Suprapubic skin (tissue), 4 donors: ENCODE results near the gene RBL2. TPM values are rescaled to one million over a fixed set of nuclear protein-coding genes. Genes with fewer than 3 reads are reported as not detected.
"Not testable (repeated sequence)": the region's sequence is repeated elsewhere in the genome, so short reads cannot be mapped to it uniquely, and the experiment has no call there.

Experiments
- DNase-seq, 2 donors: peaks; one replicate each; pipeline ENCODE4 v3.0.0-alpha.2; 2019; ENCODE audit warnings: low spot score in 2 of 2
- H3K27ac ChIP-seq: fragments of 200-600 bp; sonication (generic); one replicate; pipeline ENCODE4 v1.5.1; 2019
- H3K27me3 ChIP-seq: fragments of 200-600 bp; sonication (generic); one replicate; pipeline ENCODE4 v1.5.1; 2019
- H3K36me3 ChIP-seq: fragments of 200-600 bp; sonication (generic); one replicate; pipeline ENCODE4 v1.5.1; 2019
- H3K4me1 ChIP-seq: fragments of 200-600 bp; sonication (generic); one replicate; pipeline ENCODE4 v1.5.1; 2019
- H3K4me3 ChIP-seq: fragments of 200-600 bp; sonication (generic); one replicate; pipeline ENCODE4 v1.5.1; 2019; ENCODE audit warnings: mild to moderate bottlenecking
- H3K9me3 ChIP-seq: fragments of 200-600 bp; sonication (generic); one replicate; pipeline ENCODE4 v1.5.1; 2019
- EP300 ChIP-seq: sonication (generic); formaldehyde crosslinking; IDR thresholded peaks from one replicate; pipeline ENCODE4 v1.6.1; 2017; ENCODE audit warnings: antibody characterized with exemption
- POLR2A ChIP-seq, 2 donors: fragments of 450-650 bp; IDR thresholded peaks; one replicate each; pipeline ENCODE4 v1.6.1; 2017; ENCODE audit warnings: antibody characterized with exemption in 2 of 2, mild to moderate bottlenecking in 2 of 2, moderate library complexity in 2 of 2
- POLR2AphosphoS5 ChIP-seq, 3 donors: sonication (generic); formaldehyde crosslinking; IDR thresholded peaks; one replicate each; pipeline ENCODE4 v1.6.1; 2017; ENCODE audit warnings: antibody characterized with exemption in 3 of 3
- WGBS: methylation state at CpG from one replicate; pipeline ENCODE4 v1.1.5; 2018; 5-methylcytosine and 5-hydroxymethylcytosine counted together
- total RNA-seq, 4 donors: library from RNA; depleted of rRNA; stranded (reverse); fragments of >200 nt; gene quantifications; one replicate each; pipeline ENCODE4 v1.1.0, GENCODE V29; 2016
- TF ChIP-seq, protein P1 (sequence below), 2 donors: fragments of 200-600 bp in 1 of 2; fragments of 450-650 bp in 1 of 2; sonication (generic) in 1 of 2; IDR thresholded peaks; one replicate each; pipeline ENCODE4 v1.5.1; 2016 to 2019; ENCODE audit warnings: antibody characterized with exemption in 2 of 2, mild to moderate bottlenecking in 1 of 2, moderate library complexity in 1 of 2

The RBL2 gene
- total RNA-seq, 4 donors from 2014 or later: 66.4 to 155 (median 71.9) TPM

DNA sequence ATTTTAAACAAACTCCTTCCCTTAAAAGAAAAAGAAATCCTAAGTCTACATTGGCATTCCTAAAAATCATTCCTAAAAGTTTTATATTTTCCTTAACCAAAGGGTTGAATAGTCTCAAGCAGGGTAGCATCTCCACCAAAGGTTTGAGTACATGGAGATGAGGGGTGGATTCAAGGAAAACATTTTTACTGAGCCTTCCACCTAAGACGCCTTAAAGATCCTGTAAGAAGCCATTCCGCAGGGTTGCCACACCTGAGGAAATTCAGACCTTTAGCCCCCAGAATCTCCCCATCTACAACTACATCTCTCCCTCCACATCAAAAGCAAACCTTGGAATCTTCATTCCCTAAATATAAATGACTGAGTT lies 76.4 kb downstream of the RBL2 start:
- no peak overlapping the region for H3K27ac ChIP-seq
- WGBS: 62% methylated on average over 2 of the region's 2 CpGs
- H3K36me3 ChIP-seq: no peaks in the 10 kb centered on the region
- no peak for DNase-seq
- no peak overlapping the region for H3K4me3 ChIP-seq
- H3K9me3 ChIP-seq: no peaks in the 10 kb centered on the region
- H3K27me3 ChIP-seq: no peaks in the 10 kb centered on the region
- no peak for TF ChIP-seq POLR2AphosphoS5 (IDR thresholded peaks at IDR 0.05)
- TF ChIP-seq, protein P1, sequence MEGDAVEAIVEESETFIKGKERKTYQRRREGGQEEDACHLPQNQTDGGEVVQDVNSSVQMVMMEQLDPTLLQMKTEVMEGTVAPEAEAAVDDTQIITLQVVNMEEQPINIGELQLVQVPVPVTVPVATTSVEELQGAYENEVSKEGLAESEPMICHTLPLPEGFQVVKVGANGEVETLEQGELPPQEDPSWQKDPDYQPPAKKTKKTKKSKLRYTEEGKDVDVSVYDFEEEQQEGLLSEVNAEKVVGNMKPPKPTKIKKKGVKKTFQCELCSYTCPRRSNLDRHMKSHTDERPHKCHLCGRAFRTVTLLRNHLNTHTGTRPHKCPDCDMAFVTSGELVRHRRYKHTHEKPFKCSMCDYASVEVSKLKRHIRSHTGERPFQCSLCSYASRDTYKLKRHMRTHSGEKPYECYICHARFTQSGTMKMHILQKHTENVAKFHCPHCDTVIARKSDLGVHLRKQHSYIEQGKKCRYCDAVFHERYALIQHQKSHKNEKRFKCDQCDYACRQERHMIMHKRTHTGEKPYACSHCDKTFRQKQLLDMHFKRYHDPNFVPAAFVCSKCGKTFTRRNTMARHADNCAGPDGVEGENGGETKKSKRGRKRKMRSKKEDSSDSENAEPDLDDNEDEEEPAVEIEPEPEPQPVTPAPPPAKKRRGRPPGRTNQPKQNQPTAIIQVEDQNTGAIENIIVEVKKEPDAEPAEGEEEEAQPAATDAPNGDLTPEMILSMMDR (IDR thresholded peaks at IDR 0.05): no peak
- no peak for TF ChIP-seq POLR2A (IDR thresholded peaks at IDR 0.05)
- no peak for TF ChIP-seq EP300
- peaks cover 12% of the 10 kb centered on the region for H3K4me1 ChIP-seq

- no peaks in the 10 kb centered on the region for H3K9me3 ChIP-seq
- DNase-seq: peak; percentile 41 to 71
- WGBS: 84% methylated on average over 6 of the region's 6 CpGs
- no peaks in the 10 kb centered on the region for H3K27me3 ChIP-seq
- peaks cover 13% of the 10 kb centered on the region for H3K4me1 ChIP-seq
- H3K4me3 ChIP-seq: no peak overlapping the region
- no peak overlapping the region for H3K27ac ChIP-seq
- H3K36me3 ChIP-seq: no peaks in the 10 kb centered on the region
- TF ChIP-seq EP300 (no peak), POLR2A (IDR thresholded peaks at IDR 0.05) (no peak), POLR2AphosphoS5 (IDR thresholded peaks at IDR 0.05) (no peak)
- TF ChIP-seq, protein P1 (IDR thresholded peaks at IDR 0.05): no peak
These were observed 76.8 kb downstream of the RBL2 start for GRCh38 chr16:53511084-53511402.

DNA sequence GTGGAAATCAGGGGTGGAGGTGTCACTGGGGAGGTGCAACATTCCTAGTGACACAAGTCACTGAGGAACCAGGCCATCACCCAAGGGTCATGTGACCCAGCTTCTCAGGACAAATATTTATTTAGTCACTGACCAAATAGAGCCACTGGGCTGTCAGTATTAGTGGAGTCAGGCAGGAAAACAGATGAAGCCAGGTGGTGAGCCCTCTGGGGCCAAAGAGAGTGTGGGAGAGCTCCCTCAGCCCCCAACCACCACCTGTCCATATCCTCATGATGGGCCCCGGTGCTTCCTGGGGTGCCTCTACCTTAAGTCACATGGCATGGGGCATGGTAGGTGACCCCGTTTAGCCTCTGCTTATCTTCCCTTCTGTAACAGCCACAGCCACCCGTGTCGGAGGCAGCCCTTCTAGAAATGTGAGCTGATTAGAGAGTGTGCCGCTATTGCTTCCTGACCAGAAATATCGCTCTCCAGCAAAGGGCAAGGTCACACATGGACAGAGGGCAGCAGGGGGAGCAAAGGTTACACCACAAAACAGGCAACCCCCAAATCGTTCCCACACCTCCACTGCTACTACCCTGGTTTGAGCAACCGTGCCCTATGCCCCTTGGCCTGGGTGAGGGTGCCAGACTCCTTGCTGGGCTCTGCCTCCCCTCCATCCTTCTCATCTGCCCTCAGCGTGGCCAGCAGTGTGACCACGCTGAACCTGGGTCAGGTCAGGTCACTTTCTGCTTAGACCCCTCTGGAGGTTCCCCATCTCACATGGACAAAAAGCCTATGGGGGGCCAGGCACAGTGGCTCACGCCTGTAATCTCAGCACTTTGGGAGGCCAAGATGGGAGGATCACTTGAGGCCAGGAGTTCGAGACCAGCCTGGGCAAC lies 77.4 kb downstream of the RBL2 start:
- H3K4me3 ChIP-seq: no peak overlapping the region
- no peaks in the 10 kb centered on the region for H3K36me3 ChIP-seq
- H3K9me3 ChIP-seq: no peaks in the 10 kb centered on the region
- H3K27ac ChIP-seq: no peak overlapping the region
- no peak for TF ChIP-seq EP300
- no peak for TF ChIP-seq POLR2A (IDR thresholded peaks at IDR 0.05)
- TF ChIP-seq, protein P1 (IDR thresholded peaks at IDR 0.05): no peak
- TF ChIP-seq POLR2AphosphoS5 (IDR thresholded peaks at IDR 0.05): no peak
- no peaks in the 10 kb centered on the region for H3K27me3 ChIP-seq
- peak; percentile 57 to 76 for DNase-seq
- 89% methylated on average over 10 of the region's 12 CpGs for WGBS
- peaks cover 15% of the 10 kb centered on the region for H3K4me1 ChIP-seq

DNA sequence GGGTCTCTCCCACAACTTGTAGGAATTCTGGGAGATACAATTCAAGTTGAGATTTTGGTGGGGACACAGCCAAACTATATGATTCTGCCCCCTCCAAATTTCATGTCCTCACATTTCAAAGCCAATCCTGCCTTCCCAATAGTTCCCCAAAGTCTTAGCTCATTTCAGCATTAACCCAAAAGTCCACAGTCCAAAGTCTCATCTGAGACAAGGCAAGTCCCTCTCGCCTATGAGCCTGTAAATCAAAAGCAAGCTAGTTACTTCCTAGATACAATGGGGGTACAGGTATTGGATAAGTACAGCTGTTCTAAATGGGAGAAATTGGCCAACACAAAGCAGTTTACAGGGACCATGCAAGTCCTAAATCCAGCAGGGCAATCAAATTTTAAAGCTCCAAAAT lies 78.5 kb downstream of the RBL2 start:
- not testable (repeated sequence) for H3K36me3 ChIP-seq, H3K9me3 ChIP-seq, H3K27me3 ChIP-seq, H3K4me3 ChIP-seq, DNase-seq, H3K27ac ChIP-seq
- peaks cover 15% of the 10 kb centered on the region for H3K4me1 ChIP-seq
- 95% methylated on average over 1 of the region's 1 CpG for WGBS

DNA sequence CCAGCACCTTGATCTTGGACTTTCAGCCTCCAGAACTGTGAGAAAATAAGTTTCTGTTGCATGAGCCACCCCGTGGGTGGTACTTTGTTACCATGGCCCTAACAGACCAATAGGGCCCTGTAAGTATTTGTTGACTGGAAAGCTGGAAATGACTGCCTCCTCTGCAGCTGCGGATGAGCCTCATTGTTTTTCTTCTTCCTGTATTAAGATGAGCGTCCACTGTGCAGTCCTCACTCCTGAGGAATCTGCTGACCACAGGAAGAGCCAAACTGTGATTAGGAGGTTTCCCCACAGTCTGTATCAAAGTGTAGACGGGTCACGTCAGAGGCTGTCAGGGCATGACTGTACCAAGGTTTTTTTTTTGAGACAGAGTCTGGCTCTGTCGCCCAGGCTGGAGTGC lies 81.0 kb downstream of the RBL2 start:
- WGBS: 85% methylated on average over 6 of the region's 6 CpGs
- Histone ChIP-seq H3K4me1 (peaks cover 11% of the 10 kb centered on the region), H3K27ac (no peak overlapping the region), H3K27me3 (no peaks in the 10 kb centered on the region), H3K4me3 (no peak overlapping the region), H3K9me3 (no peaks in the 10 kb centered on the region), H3K36me3 (no peaks in the 10 kb centered on the region)
- TF ChIP-seq POLR2AphosphoS5 (IDR thresholded peaks at IDR 0.05) (no peak), EP300 (no peak)
- peak in 1 of 2 donors; percentile 28 for DNase-seq

DNA sequence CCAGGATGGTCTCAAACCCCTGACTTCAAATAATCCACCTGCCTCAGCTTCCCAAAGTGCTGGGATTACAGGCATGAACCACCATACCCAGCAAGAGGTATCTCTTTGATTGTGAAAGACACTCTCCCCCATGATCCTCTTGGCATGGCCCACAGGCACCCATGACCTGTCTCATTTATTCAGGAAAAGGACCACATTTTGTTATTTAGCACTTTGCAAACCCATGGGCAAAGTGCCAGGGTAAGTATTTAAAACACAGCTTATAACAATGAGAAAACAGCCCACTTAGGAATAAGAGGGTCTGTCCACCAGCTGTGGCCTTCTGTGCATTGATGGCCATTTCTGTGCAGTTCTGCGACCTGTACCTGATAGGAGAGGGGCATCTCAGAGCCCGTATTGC lies 81.5 kb downstream of the RBL2 start:
- Histone ChIP-seq H3K4me1 (peaks cover 7% of the 10 kb centered on the region), H3K9me3 (no peaks in the 10 kb centered on the region), H3K36me3 (no peaks in the 10 kb centered on the region), H3K4me3 (no peak overlapping the region), H3K27ac (no peak overlapping the region), H3K27me3 (no peaks in the 10 kb centered on the region)
- DNase-seq: peak in 1 of 2 donors; percentile 17
- 71% methylated on average over 2 of the region's 2 CpGs for WGBS
- TF ChIP-seq, protein P1 (IDR thresholded peaks at IDR 0.05): no peak
- TF ChIP-seq POLR2A (IDR thresholded peaks at IDR 0.05) (no peak), POLR2AphosphoS5 (IDR thresholded peaks at IDR 0.05) (no peak), EP300 (no peak)
